NB4 (cell line): ENCODE data around the gene OIT3.

ENCODE experiments used
- CTCF ChIP-seq: IDR thresholded peaks from one replicate; pipeline ENCODE4 v1.5.1; 2012; ENCODE audit warnings: low read depth, low read length
- MAX ChIP-seq: IDR thresholded peaks from 2 replicates; pipeline ENCODE4 v1.6.1; 2011; ENCODE audit warnings: low read depth, low read length
- POLR2A ChIP-seq: IDR thresholded peaks from 2 replicates; pipeline ENCODE4 v1.6.1; 2011; ENCODE audit warnings: mild to moderate bottlenecking; ENCODE audit not compliant: insufficient read length; ENCODE audit errors: extremely low read depth

GRCh38 chr10:72932259-72933015 lies 38.9 kb downstream of the OIT3 start:
- TF ChIP-seq CTCF (no peak), MAX (no peak), POLR2A (no peak)
